Breast epithelium (tissue), 3 donors: ENCODE data around the gene ADAMTSL3.

Source experiments
- CTCF ChIP-seq, 3 donors: fragments of 450-650 bp; IDR thresholded peaks; one replicate each; pipeline ENCODE4 v1.5.1; 2016 to 2017; ENCODE audit warnings: antibody characterized with exemption in 3 of 3, mild to moderate bottlenecking in 3 of 3, moderate library complexity in 3 of 3
- POLR2A ChIP-seq: fragments of 450-650 bp; IDR thresholded peaks from one replicate; pipeline ENCODE4 v1.6.1; 2016; ENCODE audit warnings: antibody characterized with exemption, mild to moderate bottlenecking, moderate library complexity
- POLR2AphosphoS5 ChIP-seq, 3 donors: sonication (generic); formaldehyde crosslinking; IDR thresholded peaks; one replicate each; pipeline ENCODE4 v1.6.1; 2017; ENCODE audit warnings: antibody characterized with exemption in 3 of 3

GRCh38 chr15:83747718-83748110 is 93.8 kb downstream of the ADAMTSL3 start:
- TF ChIP-seq CTCF (IDR thresholded peaks at IDR 0.05) (no peak), POLR2A (no peak), POLR2AphosphoS5 (IDR thresholded peaks at IDR 0.05) (no peak)
